ENCODE data around the gene DMC1. TPM values are rescaled to one million over a fixed set of nuclear protein-coding genes. Genes with fewer than 3 reads are reported as not detected.

The DMC1 gene
- total RNA-seq, 1 experiment from 2014 or later = 0.89 TPM

DNA sequence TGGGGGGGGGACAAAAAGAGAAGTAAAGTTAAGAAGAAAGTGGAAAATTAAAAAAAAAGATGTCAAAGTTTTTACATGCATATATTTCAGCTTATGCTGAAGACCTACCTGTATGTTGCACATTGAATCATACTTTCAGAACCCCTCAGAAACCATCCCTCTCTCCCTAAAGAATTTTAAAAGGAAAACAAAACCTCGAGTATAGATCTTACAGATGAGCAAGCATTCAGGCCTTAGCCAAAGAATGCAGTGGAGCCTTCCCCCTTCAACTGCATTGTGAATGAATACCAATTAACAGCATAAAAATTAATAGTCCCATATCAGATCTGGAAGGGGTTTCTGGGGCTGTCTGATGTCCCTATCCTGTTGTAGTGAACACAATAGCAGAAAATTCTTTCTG is 85.7 kb downstream of the DMC1 start:
- Histone ChIP-seq H2AFZ (ENCODE audit: low read depth, low read length, poor library complexity, severe bottlenecking) (no peak overlapping the region), H4K20me1 (ENCODE audit: insufficient read depth) (peaks cover 5% of the 10 kb centered on the region; the same call in 1 of the 2 replicates), H3K9me2 (ENCODE audit: insufficient read depth) (no peaks in the 10 kb centered on the region), H3K4me1 (ENCODE audit: control insufficient read depth in 1 of 2, insufficient read depth in 2 of 2, low read length in 2 of 2) (no peaks in the 10 kb centered on the region), H3K9me3 (ENCODE audit: control insufficient read depth in 1 of 2, insufficient read depth in 1 of 2, low read depth in 1 of 2, low read length in 2 of 2) (no peaks in the 10 kb centered on the region), H3K27ac (ENCODE audit: low read depth, low read length) (no peak overlapping the region), H3K79me2 (ENCODE audit: insufficient read depth, low read length) (peaks cover 16% of the 10 kb centered on the region), H3K4me3 (replicated peaks in 1 of 2; ENCODE audit: low read depth in 1 of 2, low read length in 2 of 2) (no peak overlapping the region), H3K9ac (ENCODE audit: low read length) (no peak overlapping the region), H3K36me3 (ENCODE audit: control insufficient read depth in 1 of 2, insufficient read depth in 2 of 2, low read length in 2 of 2) (peaks cover 54 to 75% of the 10 kb centered on the region in 2 experiments), H3K4me2 (ENCODE audit: low read length) (no peak overlapping the region), H3K27me3 (ENCODE audit: insufficient read depth, low read length) (no peaks in the 10 kb centered on the region)
- CTCF ChIA-PET = no interaction called here
- TF ChIP-seq YY1 (IDR thresholded peaks at IDR 0.05; ENCODE audit: extremely low read depth, insufficient replicate concordance, low read depth, low read length) = no peak
- TF ChIP-seq ELF1 (IDR thresholded peaks at IDR 0.05; ENCODE audit: borderline replicate concordance, low read depth) = no peak
- DNase-seq (ENCODE audit: low read depth, low spot score) (no peak), ATAC-seq (no peak)
- no TSS peak for BruUV-seq (replicated peaks)
- intact Hi-C loops (cut with micrococcal nuclease) = no loop called here
- POLR2A ChIA-PET = no interaction called here
- RAD21 ChIA-PET (ENCODE audit: low non-redundant PET in 1 of 2, low total read pairs in 2 of 2, uncharacterized antibody in 2 of 2, unreplicated experiment in 2 of 2) = no interaction called here

DNA sequence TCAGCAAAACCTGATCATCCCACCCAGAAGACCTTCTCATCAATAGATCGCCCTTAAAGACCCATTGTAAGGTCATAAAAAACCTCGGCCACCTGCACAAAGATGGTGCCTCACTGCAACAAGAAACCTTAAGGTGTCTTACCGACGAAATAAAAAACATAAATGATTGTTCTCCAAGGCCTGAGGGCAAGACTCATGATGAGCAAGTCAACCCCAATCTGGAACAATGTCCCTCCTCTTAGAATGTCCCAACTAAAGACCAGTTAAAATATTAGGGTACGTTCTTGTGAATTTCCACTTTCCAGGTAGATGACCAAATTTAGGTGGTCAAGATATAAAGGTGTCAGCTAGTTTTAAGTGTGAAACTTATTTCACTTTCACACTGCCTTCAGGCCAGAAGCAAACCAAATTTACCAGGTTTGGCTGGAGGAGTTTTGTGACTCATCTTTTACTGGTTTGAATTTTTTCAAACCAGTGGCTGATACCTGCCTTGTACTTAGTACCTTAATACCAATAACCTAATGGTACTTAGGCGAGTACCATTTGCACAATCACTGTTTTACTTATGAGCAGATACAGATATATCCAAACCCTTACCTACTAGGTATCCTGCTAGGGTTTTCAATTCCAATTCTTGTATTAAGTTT is 87.2 kb downstream of the DMC1 start:
- DNase-seq (ENCODE audit: low read depth, low spot score) = no peak
- ChIA-PET POLR2A (no interaction called here), RAD21 (ENCODE audit: low non-redundant PET in 1 of 2, low total read pairs in 2 of 2, uncharacterized antibody in 2 of 2, unreplicated experiment in 2 of 2) (no interaction called here), CTCF (no interaction called here)
- no peaks in the 10 kb centered on the region for H3K27me3 ChIP-seq (ENCODE audit: insufficient read depth, low read length)
- ATAC-seq = no peak
- TSS peak; percentile 62 for BruUV-seq (replicated peaks)
- H3K4me1 ChIP-seq (ENCODE audit: control insufficient read depth in 1 of 2, insufficient read depth in 2 of 2, low read length in 2 of 2) = no peaks in the 10 kb centered on the region
- TF ChIP-seq POLR2AphosphoS5 (IDR thresholded peaks at IDR 0.05; ENCODE audit: low read depth, low read length) = peak; percentile 59
- TF ChIP-seq CEBPB (IDR thresholded peaks at IDR 0.05; ENCODE audit: low read depth) = 0 out of 2 replicates have a peak, but pooled peaks have one; percentile 23
- no peak for TF ChIP-seq YY1 (IDR thresholded peaks at IDR 0.05; ENCODE audit: extremely low read depth, insufficient replicate concordance, low read depth, low read length)
- H3K79me2 ChIP-seq (ENCODE audit: insufficient read depth, low read length) = peaks cover 8% of the 10 kb centered on the region; the same call in 1 of the 2 replicates
- H4K20me1 ChIP-seq (ENCODE audit: insufficient read depth) = peaks cover 3% of the 10 kb centered on the region; the same call in 1 of the 2 replicates
- no peak overlapping the region for H3K27ac ChIP-seq (ENCODE audit: low read depth, low read length)
- H2AFZ ChIP-seq (ENCODE audit: low read depth, low read length, poor library complexity, severe bottlenecking) = no peak overlapping the region
- no peak overlapping the region for H3K4me3 ChIP-seq (replicated peaks in 1 of 2; ENCODE audit: low read depth in 1 of 2, low read length in 2 of 2)
- peaks cover 39 to 61% of the 10 kb centered on the region in 2 experiments for H3K36me3 ChIP-seq (ENCODE audit: control insufficient read depth in 1 of 2, insufficient read depth in 2 of 2, low read length in 2 of 2)
- intact Hi-C loops (cut with micrococcal nuclease) = no loop called here
- no peaks in the 10 kb centered on the region for H3K9me3 ChIP-seq (ENCODE audit: control insufficient read depth in 1 of 2, insufficient read depth in 1 of 2, low read depth in 1 of 2, low read length in 2 of 2)
- H3K9me2 ChIP-seq (ENCODE audit: insufficient read depth) = no peaks in the 10 kb centered on the region
- H3K9ac ChIP-seq (ENCODE audit: low read length) = no peak overlapping the region
- H3K4me2 ChIP-seq (ENCODE audit: low read length) = no peak overlapping the region

All from HCT116 (cell line).